H1 (cell line): ENCODE data around the gene DCTN2. TPM values are rescaled to one million over a fixed set of nuclear protein-coding genes. Genes with fewer than 3 reads are reported as not detected.

ENCODE experiments used
- CTCF ChIA-PET: fragments of 300-600 bp; sonication (Branson Sonifier 250); formaldehyde crosslinking; loops from one replicate; lab custom pipeline; 2021; ENCODE audit not compliant: partially characterized antibody; lab: Charles Lee
- POLR2A ChIA-PET: fragments of 300-600 bp; sonication (Branson Sonifier 250); formaldehyde crosslinking; loops from one replicate; lab custom pipeline; 2021; ENCODE audit warnings: inconsistent platforms; ENCODE audit not compliant: partially characterized antibody; lab: Charles Lee
- DNase-seq, 2 experiments: peaks; one replicate each; pipeline versions ENCODE4 v3.0.0 to v3.0.0-alpha.2; 2010 to 2022; ENCODE audit warnings: low spot score in 2 of 2, low read depth in 1 of 2, mixed read lengths in 1 of 2
- FAIRE-seq: peaks from 2 replicates; lab custom pipeline; 2011; peaks lifted over from hg19 to GRCh38; lab: Jason Lieb, UNC
- H2AFZ ChIP-seq: 2 replicates; pipeline ENCODE4 v1.8.1; 2012; ENCODE audit warnings: low read length, inconsistent platforms
- H2AK5ac ChIP-seq: 2 replicates; pipeline ENCODE4 v1.6.1; 2013; ENCODE audit warnings: low read depth, low read length
- H2BK120ac ChIP-seq: replicated peaks from 2 replicates; pipeline ENCODE3; 2013; ENCODE audit warnings: low read depth, low read length, inconsistent platforms
- H2BK12ac ChIP-seq: 2 replicates; pipeline ENCODE4 v1.6.1; 2013; ENCODE audit warnings: low read depth, low read length
- H2BK15ac ChIP-seq: 2 replicates; pipeline ENCODE4 v1.6.1; 2013; ENCODE audit warnings: low read length
- H2BK20ac ChIP-seq: 2 replicates; pipeline ENCODE4 v1.6.1; 2013; ENCODE audit warnings: low read length
- H2BK5ac ChIP-seq: 2 replicates; pipeline ENCODE4 v1.6.1; 2013; ENCODE audit warnings: low read depth, low read length
- H3K14ac ChIP-seq: 2 replicates; pipeline ENCODE4 v1.6.1; 2013; ENCODE audit warnings: inconsistent platforms; ENCODE audit not compliant: insufficient read length
- H3K18ac ChIP-seq: 2 replicates; pipeline ENCODE4 v1.6.1; 2013; ENCODE audit warnings: low read length; ENCODE audit errors: extremely low read depth
- H3K23ac ChIP-seq: 2 replicates; pipeline ENCODE4 v1.6.1; 2013; ENCODE audit warnings: inconsistent platforms; ENCODE audit not compliant: insufficient read length
- H3K23me2 ChIP-seq: 2 replicates; pipeline ENCODE4 v1.6.1; 2013; ENCODE audit warnings: low read depth, low read length
- H3K27ac ChIP-seq: 2 replicates; pipeline ENCODE4 v1.6.1; 2011; ENCODE audit warnings: low read depth, low read length, inconsistent platforms
- H3K27me3 ChIP-seq, 4 experiments: replicated peaks in 1 of 4; 1 replicate in 1 of 4; 2 replicates in 3 of 4; pipeline versions ENCODE4 v1.6.1 to v1.8.1; 2011 to 2013; ENCODE audit warnings: low read length in 3 of 4, mild to moderate bottlenecking in 3 of 4, inconsistent platforms in 2 of 4, mixed read lengths in 2 of 4, moderate library complexity in 1 of 4; ENCODE audit not compliant: control insufficient read depth in 3 of 4, insufficient read depth in 3 of 4; ENCODE audit errors: extremely low read depth in 1 of 4
- H3K36me3 ChIP-seq, 4 experiments: 2 replicates each; pipeline versions ENCODE4 v1.6.1 to v1.8.1; 2011 to 2013; ENCODE audit warnings: mild to moderate bottlenecking in 4 of 4, low read length in 3 of 4, moderate library complexity in 2 of 4, control low read depth in 1 of 4, inconsistent platforms in 1 of 4; ENCODE audit not compliant: insufficient read depth in 4 of 4, control insufficient read depth in 2 of 4
- H3K4ac ChIP-seq: replicated peaks from 2 replicates; pipeline ENCODE3; 2013; ENCODE audit warnings: low read length, low read depth, mixed read lengths, inconsistent platforms; ENCODE audit not compliant: insufficient read length
- H3K4me1 ChIP-seq, 4 experiments: replicated peaks in 1 of 4; 1 replicate in 1 of 4; 2 replicates in 3 of 4; pipeline versions ENCODE4 v1.6.1 to v1.8.1; 2011 to 2013; ENCODE audit warnings: low read length in 3 of 4, inconsistent platforms in 2 of 4, mixed read lengths in 1 of 4; ENCODE audit not compliant: insufficient read depth in 4 of 4, control insufficient read depth in 3 of 4
- H3K4me2 ChIP-seq, 2 experiments: 2 replicates each; pipeline versions ENCODE4 v1.6.1 to v1.8.1; 2011 to 2013; ENCODE audit warnings: low read depth in 2 of 2, low read length in 2 of 2, control low read depth in 1 of 2, inconsistent platforms in 1 of 2, mild to moderate bottlenecking in 1 of 2; ENCODE audit not compliant: insufficient read depth in 1 of 2
- H3K4me3 ChIP-seq, 4 experiments: fragments of 200-600, 300-600 bp in 1 of 4; sonication (generic), shearing (Covaris generic), sonication (Bioruptor Twin) in 1 of 4; 2 replicates each; pipeline versions ENCODE4 v1.5.1 to v1.8.1; 2011 to 2016; ENCODE audit warnings: low read length in 4 of 4, low read depth in 3 of 4, control low read depth in 2 of 4, inconsistent platforms in 2 of 4, mild to moderate bottlenecking in 2 of 4, mixed read lengths in 1 of 4, moderate library complexity in 1 of 4; ENCODE audit not compliant: insufficient read depth in 2 of 4; ENCODE audit errors: extremely low read depth in 1 of 4
- H3K56ac ChIP-seq: replicated peaks from 2 replicates; pipeline ENCODE3; 2013; ENCODE audit warnings: low read depth, mild to moderate bottlenecking, mixed read lengths, low read length, inconsistent platforms; ENCODE audit not compliant: insufficient read length
- H3K79me1 ChIP-seq: 2 replicates; pipeline ENCODE4 v1.6.1; 2013; ENCODE audit warnings: low read depth, low read length, control low read depth
- H3K79me2 ChIP-seq, 2 experiments: 2 replicates each; pipeline versions ENCODE4 v1.6.1 to v1.8.1; 2012 to 2013; ENCODE audit warnings: low read length in 2 of 2, mild to moderate bottlenecking in 2 of 2, inconsistent platforms in 1 of 2; ENCODE audit not compliant: insufficient read depth in 2 of 2, control insufficient read depth in 1 of 2
- H3K9ac ChIP-seq, 4 experiments: replicated peaks in 1 of 4; 1 replicate in 1 of 4; 2 replicates in 3 of 4; pipeline versions ENCODE4 v1.6.1 to v1.8.1; 2011 to 2013; ENCODE audit warnings: low read depth in 3 of 4, low read length in 3 of 4, control low read depth in 2 of 4, mild to moderate bottlenecking in 2 of 4, moderate library complexity in 2 of 4, inconsistent platforms in 1 of 4; ENCODE audit errors: extremely low read depth in 1 of 4
- H3K9me3 ChIP-seq, 2 experiments: 2 replicates each; pipeline versions ENCODE4 v1.6.1 to v1.8.1; 2012 to 2013; ENCODE audit warnings: mild to moderate bottlenecking in 2 of 2, moderate library complexity in 2 of 2, control low read depth in 1 of 2, inconsistent platforms in 1 of 2, low read depth in 1 of 2, low read length in 1 of 2, mixed read lengths in 1 of 2; ENCODE audit not compliant: insufficient read depth in 2 of 2
- H4K20me1 ChIP-seq, 2 experiments: replicated peaks in 1 of 2; 2 replicates each; pipeline versions ENCODE3 to v1.8.1; 2011 to 2013; ENCODE audit warnings: inconsistent platforms in 2 of 2, low read length in 2 of 2, mild to moderate bottlenecking in 1 of 2; ENCODE audit not compliant: insufficient read depth in 2 of 2, control insufficient read depth in 1 of 2
- H4K5ac ChIP-seq: 2 replicates; pipeline ENCODE4 v1.6.1; 2013; ENCODE audit warnings: low read length, low read depth, mixed read lengths, inconsistent platforms; ENCODE audit not compliant: insufficient read length
- H4K8ac ChIP-seq: 2 replicates; pipeline ENCODE4 v1.8.0; 2013; ENCODE audit warnings: mild to moderate bottlenecking, moderate library complexity, low read length, inconsistent platforms; ENCODE audit not compliant: insufficient read depth; ENCODE audit errors: extremely low read depth
- H4K91ac ChIP-seq: replicated peaks from 2 replicates; pipeline ENCODE3; 2013; ENCODE audit warnings: low read length, mixed read lengths, inconsistent platforms; ENCODE audit not compliant: insufficient read length
- CBX8 ChIP-seq: fragments of 300-800, 300-1000 bp; sonication (generic); IDR thresholded peaks from 2 replicates; pipeline ENCODE4 v1.7.1; 2016; ENCODE audit warnings: low read depth, low read length, borderline replicate concordance
- EGR1 ChIP-seq: IDR thresholded peaks from 2 replicates; pipeline ENCODE4 v1.6.1; 2011; ENCODE audit warnings: low read depth, low read length, borderline replicate concordance
- EP300 ChIP-seq, 2 experiments: IDR thresholded peaks; 1 replicate in 1 of 2; 2 replicates in 1 of 2; pipeline ENCODE4 v1.6.1; 2011 to 2012; ENCODE audit warnings: low read depth in 2 of 2, low read length in 2 of 2, mild to moderate bottlenecking in 2 of 2, borderline replicate concordance in 1 of 2, inconsistent platforms in 1 of 2, moderate library complexity in 1 of 2
- HDAC2 ChIP-seq, 2 experiments: fragments of 300-600 bp in 1 of 2; sonication (generic) in 1 of 2; IDR thresholded peaks; 2 replicates each; pipeline ENCODE4 v1.6.1; 2011 to 2012; ENCODE audit warnings: low read depth in 2 of 2, low read length in 2 of 2, mild to moderate bottlenecking in 2 of 2, moderate library complexity in 2 of 2, borderline replicate concordance in 1 of 2, inconsistent platforms in 1 of 2
- WGBS, 2 experiments: shearing (Covaris generic) in 1 of 2; methylation state at CpG; one replicate each; pipeline versions ENCODE4 v1.1.6 to v1.1.7; 2013 to 2015; ENCODE audit warnings: low lambda C conversion rate in 2 of 2, mixed read lengths in 2 of 2, inconsistent platforms in 1 of 2, low coverage in 1 of 2, missing lambda C conversion rate in 1 of 2; ENCODE audit not compliant: insufficient replicate concordance in 2 of 2, insufficient coverage in 1 of 2, insufficient read length in 1 of 2; ENCODE audit errors: extremely low coverage in 1 of 2, missing lambda C conversion rate in 1 of 2; 5-methylcytosine and 5-hydroxymethylcytosine counted together
- polyA plus RNA-seq, 7 experiments: library from polyadenylated mRNA; depleted of rRNA in 3 of 7; stranded (reverse) in 5 of 7; unstranded in 2 of 7; fragments of >200 nt in 5 of 7; fragments of 200-250 nt in 2 of 7; gene quantifications; 1 replicate in 5 of 7; 2 replicates in 1 of 7; 4 replicates in 1 of 7; pipeline versions ENCODE4 v1.2.1 to v1.2.3, GENCODE V29; 2011 to 2013; ENCODE audit warnings: missing spikeins in 2 of 7, mixed read lengths in 2 of 7
- total RNA-seq: library from RNA; stranded (reverse); fragmentation: NEBNext Ultra II Directional; extraction: Animal tissue kit (Norgen Biotek cat#: 25700); gene quantifications from 2 replicates; pipeline ENCODE4 v1.2.1, GENCODE V29; 2021

The DCTN2 gene
- total and polyA plus RNA-seq, 2 of the 8 experiments (the other 6 are each of a cell fraction or from before 2014, with no cell fraction given), result 90.3 to 91.9 TPM

- H2BK12ac ChIP-seq, result no peak overlapping the region
These were observed 57.8 kb downstream of the DCTN2 start for GRCh38 chr12:57489157-57489641.

More at GRCh38 chr12:57489157-57489641, 57.8 kb downstream of the DCTN2 start:
- Histone ChIP-seq H4K8ac (no peak overlapping the region), H2AFZ (no peak overlapping the region), H3K4me3 (peak overlapping the region; percentile 77 to 99 (median 94); a peak in 7 of 8 replicates), H3K4me2 (peak overlapping the region; percentile 66 to 74), H3K27ac (no peak overlapping the region; the same call in 1 of the 2 replicates), H3K18ac (no peak overlapping the region), H3K56ac (no peak overlapping the region), H3K4me1 (peaks cover 0 to 7% (median 2%) of the 10 kb centered on the region in 4 experiments; a peak in 5 of 7 replicates), H3K9me3 (no peaks in the 10 kb centered on the region; a peak in 1 of 4 replicates), H4K20me1 (peaks cover 0 to 3% of the 10 kb centered on the region in 2 experiments), H3K36me3 (peaks cover 22 to 46% (median 40%) of the 10 kb centered on the region in 4 experiments), H3K79me2 (peaks cover 14 to 28% of the 10 kb centered on the region in 2 experiments), H3K23ac (no peak overlapping the region), H2BK120ac (no peak overlapping the region), H3K14ac (no peak overlapping the region), H2BK20ac (no peak overlapping the region), H3K27me3 (no peaks in the 10 kb centered on the region), H2AK5ac (no peak overlapping the region), H2BK15ac (no peak overlapping the region), H3K23me2 (peaks cover 7% of the 10 kb centered on the region; the same call in 1 of the 2 replicates), H4K91ac (no peak overlapping the region), H4K5ac (no peak overlapping the region), H3K4ac (no peak overlapping the region), H3K79me1 (peaks cover 8% of the 10 kb centered on the region; the same call in 1 of the 2 replicates), H3K9ac (peak overlapping the region in 1 of 4 experiments; percentile 61; a peak in 3 of 7 replicates), H2BK5ac (peak overlapping the region; percentile 98; the same call in 1 of the 2 replicates)
- ChIA-PET POLR2A (interaction anchor here (0.5 to 1.5 kb wide), 5 partner anchors 37 to 354 kb away, joined by 3 to 5 read pairs (median 4); no protein-coding TSS in a partner anchor), CTCF (interaction anchor here (1.9 to 25.1 kb wide), 3 partner anchors 9 to 31 kb away, joined by 5 to 441 read pairs (median 34); partner anchors contain the start of genes GLI1 and INHBE)
- WGBS, 2 experiments, result 99% methylated on average over 5 of the region's 5 CpGs; no CpG with 5 or more reads in 1 of the 2 experiments
- DNase-seq (no peak), FAIRE-seq (no peak)
- TF ChIP-seq EGR1 (no peak), CBX8 (no peak), EP300 (IDR thresholded peaks at IDR 0.05; ENCODE audit: borderline replicate concordance in 1 of 2, low read depth in 2 of 2, low read length in 2 of 2) (no peak), HDAC2 (IDR thresholded peaks at IDR 0.05; ENCODE audit: borderline replicate concordance in 1 of 2, low read depth in 2 of 2, low read length in 2 of 2) (no peak)
